ENCODE measurements around the gene ZMYND8. TPM values are rescaled to one million over a fixed set of nuclear protein-coding genes. Genes with fewer than 3 reads are reported as not detected.
A peak's percentile ranks its signal among the peaks of the same experiment; 100 is the strongest.
"Not testable (repeated sequence)": the region's sequence is repeated elsewhere in the genome, so short reads cannot be mapped to it uniquely, and the experiment has no call there.

ZMYND8 gene
- total RNA-seq, 1 experiment from 2014 or later, result 14.5 TPM

- in situ Hi-C loops (cut with HindIII; ENCODE audit: low pct_unique_long_range_greater_than_20kb, low sequenced_read_pairs), result no loop called here
- no peak for DNase-seq (ENCODE audit: low read depth)
Observed at GRCh38 chr20:47319517-47320252, 36.8 kb downstream of the ZMYND8 start.

GRCh38 chr20:47318586-47319516 lies 37.6 kb downstream of the ZMYND8 start:
- peak; percentile 55 for DNase-seq (ENCODE audit: low read depth)
- in situ Hi-C loops (cut with HindIII; ENCODE audit: low pct_unique_long_range_greater_than_20kb, low sequenced_read_pairs), result no loop called here

- in situ Hi-C loops (cut with HindIII; ENCODE audit: low pct_unique_long_range_greater_than_20kb, low sequenced_read_pairs), result no loop called here
- peak; percentile 44 for DNase-seq (ENCODE audit: low read depth)
Observed at GRCh38 chr20:47318027-47318585, 38.4 kb downstream of the ZMYND8 start.

GRCh38 chr20:47317127-47317895 lies 39.2 kb downstream of the ZMYND8 start:
- DNase-seq (ENCODE audit: low read depth), result peak; percentile 94
- in situ Hi-C loops (cut with HindIII; ENCODE audit: low pct_unique_long_range_greater_than_20kb, low sequenced_read_pairs), result no loop called here

- no peak for DNase-seq (ENCODE audit: low read depth)
- in situ Hi-C loops (cut with HindIII; ENCODE audit: low pct_unique_long_range_greater_than_20kb, low sequenced_read_pairs), result no loop called here
Observed at GRCh38 chr20:47316776-47317126, 39.7 kb downstream of the ZMYND8 start.

- in situ Hi-C loops (cut with HindIII; ENCODE audit: low pct_unique_long_range_greater_than_20kb, low sequenced_read_pairs), result no loop called here
- peak; percentile 81 for DNase-seq (ENCODE audit: low read depth)
Observed at GRCh38 chr20:47315339-47316056, 41.0 kb downstream of the ZMYND8 start.

- DNase-seq (ENCODE audit: low read depth), result no peak
- in situ Hi-C loops (cut with HindIII; ENCODE audit: low pct_unique_long_range_greater_than_20kb, low sequenced_read_pairs), result no loop called here
Observed at GRCh38 chr20:47314647-47315338, 41.7 kb downstream of the ZMYND8 start.

GRCh38 chr20:47311967-47312681 lies 44.4 kb downstream of the ZMYND8 start:
- in situ Hi-C loops (cut with HindIII; ENCODE audit: low pct_unique_long_range_greater_than_20kb, low sequenced_read_pairs), result no loop called here
- DNase-seq (ENCODE audit: low read depth), result no peak

- in situ Hi-C loops (cut with HindIII; ENCODE audit: low pct_unique_long_range_greater_than_20kb, low sequenced_read_pairs), result no loop called here
- no peak for DNase-seq (ENCODE audit: low read depth)
Observed at GRCh38 chr20:47311211-47311610, 45.3 kb downstream of the ZMYND8 start.

GRCh38 chr20:47310729-47311128 lies 45.8 kb downstream of the ZMYND8 start:
- in situ Hi-C loops (cut with HindIII; ENCODE audit: low pct_unique_long_range_greater_than_20kb, low sequenced_read_pairs), result no loop called here
- no peak for DNase-seq (ENCODE audit: low read depth)

- in situ Hi-C loops (cut with HindIII; ENCODE audit: low pct_unique_long_range_greater_than_20kb, low sequenced_read_pairs), result no loop called here
- DNase-seq (ENCODE audit: low read depth), result no peak
Observed at GRCh38 chr20:47309806-47310426, 46.6 kb downstream of the ZMYND8 start.

- in situ Hi-C loops (cut with HindIII; ENCODE audit: low pct_unique_long_range_greater_than_20kb, low sequenced_read_pairs), result no loop called here
Observed at GRCh38 chr20:47309394-47309793, 47.1 kb downstream of the ZMYND8 start.

GRCh38 chr20:47307569-47307968 lies 48.9 kb downstream of the ZMYND8 start:
- DNase-seq (ENCODE audit: low read depth); in situ Hi-C loops (cut with HindIII; ENCODE audit: low pct_unique_long_range_greater_than_20kb, low sequenced_read_pairs): not testable (repeated sequence)

More at GRCh38 chr20:47309394-47309793, 47.1 kb downstream of the ZMYND8 start:
- DNase-seq (ENCODE audit: low read depth), result no peak

- in situ Hi-C loops (cut with HindIII; ENCODE audit: low pct_unique_long_range_greater_than_20kb, low sequenced_read_pairs), result no loop called here
Observed at GRCh38 chr20:47306755-47307370, 49.6 kb downstream of the ZMYND8 start.

GRCh38 chr20:47306095-47306494 lies 50.4 kb downstream of the ZMYND8 start:
- no peak for DNase-seq (ENCODE audit: low read depth)
- in situ Hi-C loops (cut with HindIII; ENCODE audit: low pct_unique_long_range_greater_than_20kb, low sequenced_read_pairs), result no loop called here

More at GRCh38 chr20:47306755-47307370, 49.6 kb downstream of the ZMYND8 start:
- no peak for DNase-seq (ENCODE audit: low read depth)

GRCh38 chr20:47305667-47306066 lies 50.8 kb downstream of the ZMYND8 start:
- in situ Hi-C loops (cut with HindIII; ENCODE audit: low pct_unique_long_range_greater_than_20kb, low sequenced_read_pairs), result no loop called here
- DNase-seq (ENCODE audit: low read depth), result no peak

All from Caki2 (cell line).